Heart left ventricle (tissue), 16 donors: ENCODE results near the gene NEMP2. TPM values are rescaled to one million over a fixed set of nuclear protein-coding genes. Genes with fewer than 3 reads are reported as not detected.

Experiments
- ATAC-seq, 4 donors: fragments of 200-7000 bp; cut with Tn5 transposase; one replicate each; pipeline ENCODE4 v1.9.1; 2020 to 2022; ENCODE audit warnings: moderate library complexity in 4 of 4, mild to moderate bottlenecking in 3 of 4, moderate number of reproducible peaks in 1 of 4
- DNase-seq, 5 donors: peaks; one replicate each; pipeline ENCODE4 v3.0.0-alpha.2; 2020
- H3K27ac ChIP-seq, 12 donors: fragments of 200-600 bp; sonication (generic) in 4 of 12; one replicate each; pipeline versions ENCODE4 v1.5.0 to v1.8.0; 2016 to 2022; ENCODE audit warnings: mild to moderate bottlenecking in 2 of 12
- H3K27me3 ChIP-seq, 9 donors: fragments of 200-600 bp; sonication (generic) in 2 of 9; one replicate each; pipeline versions ENCODE4 v1.5.1 to v1.8.0; 2016 to 2022; ENCODE audit warnings: mild to moderate bottlenecking in 3 of 9
- H3K36me3 ChIP-seq, 9 donors: fragments of 200-600 bp; sonication (generic) in 2 of 9; one replicate each; pipeline versions ENCODE4 v1.5.0 to v1.8.0; 2018 to 2022; ENCODE audit warnings: mild to moderate bottlenecking in 2 of 9
- H3K4me1 ChIP-seq, 12 donors: fragments of 200-600 bp; sonication (generic) in 4 of 12; one replicate each; pipeline versions ENCODE4 v1.5.0 to v1.8.0; 2016 to 2022; ENCODE audit warnings: mild to moderate bottlenecking in 3 of 12
- H3K4me3 ChIP-seq, 12 donors: fragments of 200-600 bp; sonication (generic) in 4 of 12; one replicate each; pipeline versions ENCODE4 v1.5.0 to v1.8.0; 2017 to 2022; ENCODE audit warnings: mild to moderate bottlenecking in 9 of 12, moderate library complexity in 4 of 12
- H3K9me3 ChIP-seq, 12 donors: fragments of 200-600 bp; sonication (generic) in 4 of 12; one replicate each; pipeline versions ENCODE4 v1.5.0 to v1.8.0; 2016 to 2022; ENCODE audit warnings: mild to moderate bottlenecking in 1 of 12
- POLR2A ChIP-seq, 2 donors: fragments of 450-650 bp; IDR thresholded peaks; one replicate each; pipeline ENCODE4 v1.6.1; 2017; ENCODE audit warnings: antibody characterized with exemption in 2 of 2, mild to moderate bottlenecking in 2 of 2, moderate library complexity in 2 of 2
- WGBS, 4 donors: extraction: QIAGEN DNeasy Blood & Tissue Kit in 2 of 4; methylation state at CpG; one replicate each; pipeline versions ENCODE4 v1.1.5 to v1.1.7; 2013 to 2018; 5-methylcytosine and 5-hydroxymethylcytosine counted together
- intact Hi-C, 10 donors: fragments of 100-400 bp; cut with DNase I; formaldehyde crosslinking; loops; one replicate each; pipeline versions ENCODE4 v1.11.1 to v1.14.2; 2022
- polyA plus RNA-seq, 2 donors: library from polyadenylated mRNA; stranded (reverse); fragments of 200-250 nt; gene quantifications; one replicate each; pipeline ENCODE4 v1.2.3, GENCODE V29; 2013
- total RNA-seq, 9 donors: library from RNA; depleted of rRNA in 2 of 9; stranded (reverse); fragments of >200 nt in 2 of 9; fragmentation: NEBNext Ultra II Directional in 3 of 9; extraction: Animal tissue kit (Norgen Biotek cat#: 25700) in 3 of 9; gene quantifications; one replicate each; pipeline versions ENCODE4 v1.1.0 to v1.2.4, GENCODE V29; 2016 to 2023
- TF ChIP-seq, protein P1 (sequence below), 12 donors: fragments of 200-600 bp; sonication (generic) in 4 of 12; IDR thresholded peaks; one replicate each; pipeline versions ENCODE4 v1.5.0 to v1.8.0; 2018 to 2022; ENCODE audit warnings: antibody characterized with exemption in 12 of 12, mild to moderate bottlenecking in 5 of 12
- donor health status: ischemic (EF 13 %, LVEDD 7.1; RV severe dilation, severe dysfunction).
- donor health status: healthy with polysubstance abuse.
- donor health status: DM: no; HTN: yes; CAD: no.
- donor health status: DM: no; HTN: no; CAD: no.
- donor health status: ischemic (EF 25% LVEDD 6.9; RV normal size, moderate dysfunction).
- donor health status: ischemic (EF 25% LVEDD 5.7; RV mildly dilated, moderate dysfunction).
- donor health status: healthy.
- donor health status: DM: yes; HTN: yes; CAD: no.
- donor health status: ischemic (EF 35%, LVEDD 5.7; RV mildly dilated, moderate dysfunction).
- donor health status: nonischemic (EF 11% LVEDD 7.7; RV severe dilation, severe dysfunction).
- donor health status: DM: yes; HTN: yes; CAD: no.
- donor health status: PGD.
- donor health status: ischemic (EF 29% LVEDD 5.4; RV normal size, mild dysfunction).
- donor health status: nonischemic (EF 23%, LVEDD 6.1; RV moderate dilation, normal function).

NEMP2 gene
- total and polyA plus RNA-seq, 11 donors = 0.42 to 4.6 (median 2.2) TPM

DNA sequence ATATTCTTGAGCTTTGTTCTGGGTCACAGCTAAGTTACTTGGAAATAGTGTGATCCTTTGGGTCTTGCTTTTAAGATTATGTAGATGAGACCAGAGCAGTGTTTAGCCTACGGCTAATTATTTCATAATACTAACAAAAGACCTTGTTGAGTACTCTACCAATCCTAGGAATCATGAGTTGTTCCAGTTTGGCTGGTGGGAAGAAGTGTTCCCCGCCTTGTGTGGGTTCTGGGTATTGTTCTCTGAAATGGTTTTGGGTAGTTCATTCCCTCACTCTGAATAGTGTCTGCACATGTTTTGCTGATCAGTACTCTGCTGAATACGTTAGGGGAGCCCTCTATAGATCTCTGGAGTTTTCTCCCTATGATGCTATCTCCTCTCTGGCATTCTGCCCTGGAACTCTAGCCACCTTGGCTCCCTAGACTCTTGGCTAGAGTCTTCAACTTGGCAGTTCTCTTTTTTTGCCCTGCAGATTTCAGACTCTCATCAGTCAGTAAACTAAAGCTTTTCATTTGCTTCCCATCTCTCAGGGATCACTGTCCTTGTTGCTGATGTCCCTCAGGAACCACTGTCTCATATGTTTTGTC is 48.4 kb downstream of the NEMP2 start:
- no peak for TF ChIP-seq POLR2A (IDR thresholded peaks at IDR 0.05)
- TF ChIP-seq, protein P1, sequence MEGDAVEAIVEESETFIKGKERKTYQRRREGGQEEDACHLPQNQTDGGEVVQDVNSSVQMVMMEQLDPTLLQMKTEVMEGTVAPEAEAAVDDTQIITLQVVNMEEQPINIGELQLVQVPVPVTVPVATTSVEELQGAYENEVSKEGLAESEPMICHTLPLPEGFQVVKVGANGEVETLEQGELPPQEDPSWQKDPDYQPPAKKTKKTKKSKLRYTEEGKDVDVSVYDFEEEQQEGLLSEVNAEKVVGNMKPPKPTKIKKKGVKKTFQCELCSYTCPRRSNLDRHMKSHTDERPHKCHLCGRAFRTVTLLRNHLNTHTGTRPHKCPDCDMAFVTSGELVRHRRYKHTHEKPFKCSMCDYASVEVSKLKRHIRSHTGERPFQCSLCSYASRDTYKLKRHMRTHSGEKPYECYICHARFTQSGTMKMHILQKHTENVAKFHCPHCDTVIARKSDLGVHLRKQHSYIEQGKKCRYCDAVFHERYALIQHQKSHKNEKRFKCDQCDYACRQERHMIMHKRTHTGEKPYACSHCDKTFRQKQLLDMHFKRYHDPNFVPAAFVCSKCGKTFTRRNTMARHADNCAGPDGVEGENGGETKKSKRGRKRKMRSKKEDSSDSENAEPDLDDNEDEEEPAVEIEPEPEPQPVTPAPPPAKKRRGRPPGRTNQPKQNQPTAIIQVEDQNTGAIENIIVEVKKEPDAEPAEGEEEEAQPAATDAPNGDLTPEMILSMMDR (IDR thresholded peaks at IDR 0.05) = peak in 1 of 12 donors; percentile 6
- Histone ChIP-seq H3K36me3 (peaks cover 0 to 37% (median 26%) of the 10 kb centered on the region in 9 donors), H3K4me3 (no peak overlapping the region), H3K27ac (peak overlapping the region in 4 of 12 donors; percentile 13 to 48 (median 15)), H3K4me1 (peaks cover 0 to 21% (median 9%) of the 10 kb centered on the region in 12 donors), H3K9me3 (no peaks in the 10 kb centered on the region), H3K27me3 (no peaks in the 10 kb centered on the region)
- ATAC-seq = peak in 2 of 4 donors; percentile 18 to 33
- 35 to 52% (median 48%) methylated on average over 3 of the region's 3 CpGs for WGBS, 4 donors
- no peak for DNase-seq
- intact Hi-C loops = loop anchor here in 2 of 10 donors (5.0 kb wide), 1 partner anchor 79 kb away; the partner anchor contains the start of gene MFSD6 (in 2 of the 2)

GRCh38 chr2:190482451-190482850 is 52.1 kb downstream of the NEMP2 start:
- Histone ChIP-seq H3K27me3 (no peaks in the 10 kb centered on the region), H3K4me1 (peaks cover 0 to 38% (median 17%) of the 10 kb centered on the region in 12 donors), H3K27ac (no peak overlapping the region), H3K9me3 (no peaks in the 10 kb centered on the region), H3K4me3 (no peak overlapping the region), H3K36me3 (peaks cover 0 to 2% (median 0%) of the 10 kb centered on the region in 9 donors)
- DNase-seq (no peak), ATAC-seq (no peak)
- intact Hi-C loops = loop anchor here in 1 of 10 donors (5.0 kb wide), 1 partner anchor 75 kb away; the partner anchor contains the start of gene MFSD6
- no peak for TF ChIP-seq POLR2A (IDR thresholded peaks at IDR 0.05)
- TF ChIP-seq, protein P1 (IDR thresholded peaks at IDR 0.05) = no peak

- H3K9me3 ChIP-seq = no peaks in the 10 kb centered on the region
- no peaks in the 10 kb centered on the region for H3K27me3 ChIP-seq
- WGBS, 4 donors = 42 to 81% (median 63%) methylated on average over 2 of the region's 2 CpGs
- DNase-seq (no peak), ATAC-seq (no peak)
- TF ChIP-seq, protein P1 (IDR thresholded peaks at IDR 0.05) = peak in 1 of 12 donors; percentile 15
- TF ChIP-seq POLR2A (IDR thresholded peaks at IDR 0.05) = no peak
- H3K4me1 ChIP-seq = peaks cover 0 to 37% (median 14%) of the 10 kb centered on the region in 12 donors
- intact Hi-C loops = loop anchor here in 1 of 10 donors (5.0 kb wide), 1 partner anchor 74 kb away; the partner anchor contains the start of gene MFSD6
- no peak overlapping the region for H3K4me3 ChIP-seq
- no peak overlapping the region for H3K27ac ChIP-seq
- H3K36me3 ChIP-seq = no peaks in the 10 kb centered on the region
Observed at GRCh38 chr2:190481339-190481738, 53.2 kb downstream of the NEMP2 start.

DNA sequence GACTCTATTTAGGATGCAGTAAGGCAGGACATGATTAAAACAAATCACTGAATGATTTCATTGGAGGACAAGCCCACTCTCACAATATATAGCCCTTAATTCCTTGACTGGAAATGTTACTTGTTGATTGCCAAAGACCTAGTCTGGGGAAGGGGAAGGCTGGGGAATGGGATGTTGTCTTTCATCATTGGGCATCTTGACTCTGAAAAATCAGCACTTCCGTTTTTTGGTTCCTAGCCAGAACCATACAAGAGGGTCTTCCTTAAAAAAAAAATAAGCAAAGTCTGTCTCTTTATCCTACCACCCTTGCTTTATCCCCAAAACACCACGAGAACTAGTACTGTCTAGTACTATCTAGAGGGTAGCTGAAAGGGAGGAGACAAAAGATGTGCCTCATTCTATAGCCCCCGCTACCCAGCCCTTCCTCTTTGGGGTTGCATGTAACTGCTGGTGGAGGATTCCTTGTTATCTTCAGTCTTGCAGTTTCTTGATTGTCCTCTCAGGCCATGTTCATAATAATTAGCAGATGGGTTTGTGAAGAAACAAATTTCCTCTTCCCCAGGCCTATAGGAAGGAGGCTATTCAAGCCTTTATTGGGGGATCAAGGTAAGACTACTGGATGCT is 55.8 kb downstream of the NEMP2 start:
- ATAC-seq = no peak
- intact Hi-C loops = no loop called here
- Histone ChIP-seq H3K36me3 (no peaks in the 10 kb centered on the region), H3K27me3 (no peaks in the 10 kb centered on the region), H3K4me3 (peak overlapping the region in 2 of 12 donors; percentile 7 to 25), H3K9me3 (no peaks in the 10 kb centered on the region), H3K4me1 (peaks cover 0 to 32% (median 9%) of the 10 kb centered on the region in 12 donors), H3K27ac (peak overlapping the region in 8 of 12 donors; percentile 4 to 79 (median 53))
- no peak for DNase-seq
- WGBS, 4 donors = 77 to 85% (median 83%) methylated on average over 3 of the region's 3 CpGs
- TF ChIP-seq, protein P1 (IDR thresholded peaks at IDR 0.05) = no peak
- no peak for TF ChIP-seq POLR2A (IDR thresholded peaks at IDR 0.05)
